SKM-1 treated with dmso at 0.1 percent for 144 hours (cell line): ENCODE data around the gene F2RL3.
A peak's percentile ranks its signal among the peaks of the same experiment; 100 is the strongest.

Experiments
- DNase-seq: peaks from one replicate; lab custom pipeline; 2025; ENCODE audit not compliant: unreplicated experiment; lab: John Stamatoyannopoulos, UW

F2RL3 gene

DNA sequence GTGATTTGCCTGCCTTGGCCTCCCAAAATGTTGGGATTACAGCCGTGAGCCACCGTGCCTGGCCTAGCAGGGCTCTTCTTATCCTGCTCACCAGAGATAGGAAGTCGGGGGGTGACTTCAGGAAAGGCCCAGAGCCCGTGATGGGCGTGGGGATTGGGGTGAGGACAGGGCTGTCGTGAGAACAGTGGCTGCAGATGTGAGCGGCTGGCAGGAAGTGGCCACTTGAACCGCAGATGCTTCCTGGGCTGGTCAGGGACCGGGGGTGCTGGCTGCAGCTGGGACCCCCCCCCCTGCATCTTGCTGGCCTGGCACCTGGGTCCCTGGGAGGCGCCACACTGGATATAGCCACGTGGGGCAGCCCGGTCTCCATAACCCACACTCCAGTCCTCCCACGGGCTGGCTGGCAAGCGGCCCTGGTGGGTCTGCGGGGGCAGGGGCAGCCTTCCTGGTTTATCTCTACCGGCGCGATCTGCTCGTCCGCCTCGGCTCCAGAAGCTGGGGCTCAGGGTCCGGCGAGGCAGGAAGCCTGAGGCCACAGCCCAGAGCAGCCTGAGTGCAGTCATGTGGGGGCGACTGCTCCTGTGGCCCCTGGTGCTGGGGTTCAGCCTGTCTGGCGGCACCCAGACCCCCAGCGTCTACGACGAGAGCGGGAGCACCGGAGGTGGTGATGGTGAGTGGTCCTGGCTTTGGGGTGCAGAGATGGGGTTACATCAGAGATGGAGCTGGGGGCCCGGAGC is at the start of gene F2RL3:
F2RL3 (plus strand) TSS at position 371 of the 737 bp plus-strand sequence; CDS start at position 562, 191 bp downstream.
- peak; percentile 31 for DNase-seq

DNA sequence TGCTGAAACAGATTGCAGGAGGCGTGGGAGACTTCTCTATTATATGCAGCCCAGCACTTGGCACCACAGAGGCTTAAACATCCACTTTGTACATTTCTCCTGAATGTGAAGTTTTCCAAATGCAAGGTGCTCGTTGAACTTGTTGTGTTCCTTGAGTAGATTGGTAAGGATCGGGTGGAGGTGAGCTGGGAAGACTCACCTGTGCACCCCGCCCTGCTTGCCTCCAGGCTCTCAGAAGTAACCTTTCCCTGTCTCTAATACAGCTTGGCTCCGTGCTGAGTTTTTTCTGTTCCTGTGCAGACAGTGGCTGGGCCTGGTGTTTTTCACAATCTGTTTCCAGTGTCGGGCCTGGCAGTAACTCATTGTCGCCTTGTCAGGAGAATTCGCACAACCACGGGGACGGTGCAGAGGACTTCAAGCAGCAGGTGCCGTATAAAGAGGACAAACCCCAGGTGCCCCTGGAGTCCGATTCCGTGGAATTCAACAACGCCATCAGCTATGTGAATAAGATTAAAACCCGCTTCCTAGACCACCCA is 47.3 kb upstream of the F2RL3 start:
- no peak for DNase-seq

DNA sequence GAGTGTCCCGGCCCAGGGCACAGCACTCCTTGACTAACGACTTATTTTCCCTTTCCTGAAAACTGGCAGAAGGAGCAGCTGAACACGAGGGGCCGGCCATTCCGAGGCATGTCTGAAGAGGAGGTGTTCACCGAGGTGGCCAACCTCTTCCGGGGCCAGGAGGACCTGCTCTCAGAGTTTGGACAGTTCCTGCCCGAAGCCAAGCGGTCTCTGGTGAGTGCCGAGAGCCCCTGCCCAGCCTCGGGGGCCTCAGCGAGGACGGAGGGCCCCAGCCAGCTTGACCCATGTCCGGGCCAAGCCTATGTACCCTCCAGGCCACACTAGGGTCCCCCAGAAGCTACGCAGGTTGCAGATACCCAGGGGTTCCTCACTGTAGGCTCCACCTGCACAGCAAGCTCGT is 41.9 kb upstream of the F2RL3 start:
- no peak for DNase-seq

DNA sequence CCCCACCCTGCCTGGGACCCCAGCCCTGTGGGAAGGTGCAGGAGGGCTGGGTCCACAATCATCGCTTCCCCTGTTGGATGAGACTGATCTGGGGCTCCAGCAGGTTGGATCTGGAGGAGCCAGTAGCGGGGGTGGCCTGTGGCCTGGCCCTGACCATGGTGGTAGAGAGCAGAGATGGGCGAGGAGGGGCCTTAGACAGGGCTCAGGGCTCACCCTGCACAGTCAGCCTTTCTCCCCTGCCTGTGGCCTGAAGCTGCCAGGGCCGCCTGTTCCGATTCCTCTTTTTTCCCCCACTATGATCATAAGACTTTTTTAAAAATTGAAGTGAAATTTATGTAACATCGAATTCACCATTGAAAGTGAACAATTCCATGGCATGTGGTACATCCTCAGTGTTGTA is 41.4 kb upstream of the F2RL3 start:
- no peak for DNase-seq

DNA sequence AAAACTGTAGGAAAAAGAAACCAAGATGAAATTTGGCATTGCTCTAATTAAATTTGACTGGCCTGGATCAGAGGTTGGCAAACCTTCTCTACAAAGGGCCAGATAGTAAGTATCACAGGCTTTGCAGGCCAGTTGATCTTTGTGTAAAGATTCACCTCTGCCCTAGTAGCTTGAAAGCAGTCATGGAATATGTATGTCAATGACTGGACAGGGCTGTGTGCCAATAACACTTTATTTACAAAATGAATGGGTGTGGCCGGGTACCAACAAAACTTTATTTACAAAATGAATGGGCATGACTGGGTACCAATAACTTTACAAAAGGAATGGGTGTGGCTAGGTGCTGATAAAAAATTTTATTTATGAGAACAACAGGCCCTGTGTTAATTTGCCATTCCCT is 39.6 kb upstream of the F2RL3 start:
- DNase-seq = no peak

DNA sequence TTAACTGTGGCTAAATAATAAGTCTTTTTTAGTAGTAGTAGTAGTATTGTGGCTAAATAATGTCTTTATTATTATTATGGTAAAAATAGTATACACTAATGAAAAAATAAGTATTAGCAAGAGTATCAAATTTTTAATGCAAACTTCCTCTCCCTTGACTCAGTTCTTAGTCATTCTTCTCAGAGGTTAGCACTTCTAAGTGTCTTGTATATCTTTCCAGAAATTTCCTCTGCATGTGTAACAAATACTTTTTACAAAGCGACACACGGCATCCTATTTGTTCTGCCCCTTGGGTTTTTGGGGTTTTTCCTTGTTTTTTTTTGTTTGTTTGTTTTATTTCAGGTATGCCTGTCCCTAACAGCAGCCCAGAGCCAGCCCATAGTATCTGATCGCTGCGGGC is 38.7 kb upstream of the F2RL3 start:
- DNase-seq = no peak

DNA sequence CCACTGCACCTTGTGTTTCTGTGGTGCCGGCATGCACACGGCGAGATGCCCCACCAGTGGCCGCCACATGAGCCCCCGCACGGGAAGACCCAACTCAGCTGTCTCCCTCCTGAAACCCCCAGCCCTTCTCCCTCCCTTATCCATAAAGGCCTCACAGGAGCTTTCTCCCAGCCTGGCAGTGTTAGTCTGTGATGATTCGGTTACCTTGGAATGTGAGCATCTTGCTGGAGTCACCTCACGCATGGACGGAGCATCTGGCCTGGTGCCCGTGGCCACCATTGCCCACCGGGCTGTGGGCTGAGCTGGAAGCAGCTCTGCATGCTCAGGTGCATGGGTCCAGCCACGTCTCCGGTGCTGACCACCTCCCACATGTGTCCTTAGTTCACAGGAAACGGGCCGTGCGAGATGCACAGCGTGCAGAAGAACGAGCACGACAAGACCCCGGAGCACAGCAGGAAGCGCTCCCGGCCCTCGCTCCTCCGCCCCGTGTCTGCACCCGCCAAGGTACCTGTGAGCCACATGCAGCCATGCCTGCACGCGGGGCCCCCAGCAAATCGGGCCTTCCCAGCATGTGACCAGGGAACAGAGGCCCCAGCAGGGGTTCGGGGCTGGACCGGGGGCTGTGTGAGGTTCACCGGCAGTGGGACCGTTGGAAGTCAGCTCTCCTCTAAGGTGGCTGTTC is 37.6 kb upstream of the F2RL3 start:
- no peak for DNase-seq

DNA sequence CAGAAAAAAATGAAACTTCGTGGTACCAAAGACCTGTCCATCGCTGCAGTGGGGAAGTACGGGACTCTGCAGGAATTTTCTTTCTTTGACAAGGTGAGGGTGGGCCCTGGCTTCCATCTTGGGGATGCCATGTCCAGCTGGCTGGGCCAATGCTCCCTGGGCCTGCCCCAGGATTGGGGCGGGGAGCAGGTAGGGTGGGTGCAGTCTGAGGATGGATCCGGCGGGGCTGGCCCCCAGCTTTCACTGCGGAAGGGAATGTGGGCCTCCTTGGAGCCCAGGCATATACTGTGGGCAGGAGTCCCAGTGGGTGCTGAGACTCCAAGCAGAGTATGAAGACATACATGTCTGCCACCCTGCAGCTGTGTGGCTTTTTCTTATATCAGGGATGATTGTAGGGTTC is 35.7 kb upstream of the F2RL3 start:
- no peak for DNase-seq

DNA sequence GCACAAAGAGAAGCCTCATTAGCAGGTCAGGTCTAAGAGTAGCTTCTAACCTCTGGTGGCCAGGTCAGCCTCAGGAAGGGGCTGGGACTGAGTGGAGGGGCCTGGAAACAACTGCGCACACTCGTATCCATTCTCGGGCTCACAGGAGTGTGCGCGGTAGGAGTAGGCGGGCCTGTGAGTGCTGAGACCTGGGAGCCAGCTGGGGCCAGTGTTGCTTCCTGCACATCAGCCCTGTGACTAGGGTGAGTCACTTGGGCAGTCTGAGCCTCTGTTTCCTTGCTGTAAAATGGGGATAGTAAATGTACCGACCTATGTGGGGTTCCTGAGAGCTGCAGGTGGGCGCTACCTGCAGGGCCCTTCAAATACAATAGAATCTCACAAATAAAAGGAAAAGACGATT is 32.7 kb upstream of the F2RL3 start:
- no peak for DNase-seq

DNA sequence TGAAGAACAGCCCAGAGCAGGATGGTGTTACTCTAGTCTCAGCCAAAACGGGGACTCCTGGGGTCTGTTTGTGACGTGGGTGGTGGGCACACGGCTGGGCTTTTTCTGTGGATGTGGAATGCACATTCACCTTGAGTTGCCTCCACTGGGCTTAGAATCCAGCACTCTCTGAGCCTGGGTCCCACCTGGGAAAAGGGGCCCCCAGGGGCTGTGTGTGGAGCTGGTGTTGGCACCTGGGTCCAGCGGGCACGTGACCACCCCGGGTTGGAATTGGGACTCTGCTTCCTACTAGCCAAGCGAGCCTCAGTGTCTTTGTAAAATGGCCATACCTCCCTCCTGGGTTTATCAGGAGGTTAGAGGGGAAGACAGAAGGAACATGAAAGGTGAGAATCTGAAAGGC is 29.2 kb upstream of the F2RL3 start:
- DNase-seq = no peak

DNA sequence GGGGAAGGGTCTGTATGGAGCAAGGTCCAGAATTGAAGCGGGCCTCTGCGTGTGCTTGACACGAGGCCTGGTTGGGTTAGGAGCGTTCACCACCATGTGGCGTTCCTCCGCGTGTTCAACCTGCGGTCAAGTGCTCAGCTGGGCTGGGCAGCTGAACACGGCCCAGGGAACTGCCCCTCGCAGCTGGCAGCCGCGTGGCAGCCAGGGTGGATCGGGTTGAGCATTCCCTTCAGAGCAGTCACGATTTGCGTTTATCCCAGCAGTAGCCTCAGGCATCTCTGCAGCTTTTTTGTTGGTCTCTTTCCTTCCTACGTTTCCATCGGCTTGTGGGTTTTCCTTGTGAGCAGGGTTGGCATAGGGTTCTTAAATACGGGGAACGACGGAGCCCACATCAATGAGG is 28.7 kb upstream of the F2RL3 start:
- no peak for DNase-seq

DNA sequence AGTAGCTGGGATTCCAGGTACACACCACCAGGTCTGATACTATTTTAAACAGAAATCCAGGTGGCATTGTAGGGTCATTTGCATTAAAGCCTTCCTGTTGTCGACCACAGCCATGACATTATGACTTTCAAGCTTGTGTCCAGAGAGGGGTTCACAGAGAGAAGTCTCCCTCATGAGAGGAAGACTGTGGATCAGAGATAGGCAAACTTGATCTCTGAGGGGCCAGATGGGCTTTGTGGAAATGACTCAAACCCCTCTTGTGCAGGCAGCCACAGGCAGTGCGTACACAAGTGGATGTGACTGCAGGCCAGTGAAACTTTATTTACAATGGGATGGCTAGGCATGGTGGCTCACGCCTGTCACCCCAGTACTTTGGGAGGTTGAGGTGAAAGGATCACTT is 27.8 kb upstream of the F2RL3 start:
- no peak for DNase-seq

DNA sequence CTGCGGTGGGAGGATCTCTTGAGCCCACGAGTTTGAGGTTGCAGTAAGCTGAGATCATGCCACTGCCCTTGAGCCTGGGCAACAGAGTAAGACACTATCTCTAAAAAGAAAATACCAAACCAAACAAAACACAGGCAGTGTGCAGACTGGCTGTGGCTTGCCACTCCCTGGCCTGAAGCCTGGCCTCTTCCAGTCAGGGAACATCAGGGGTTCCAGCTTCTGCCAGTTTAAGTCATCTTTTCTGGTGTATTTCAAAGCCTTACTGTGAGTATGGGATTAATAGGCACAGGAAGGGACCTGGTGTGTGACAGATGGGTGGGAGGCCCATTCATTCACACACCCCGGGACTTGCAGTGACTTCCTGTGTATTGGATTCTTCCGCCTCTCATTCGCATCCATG is 27.0 kb upstream of the F2RL3 start:
- DNase-seq = no peak

DNA sequence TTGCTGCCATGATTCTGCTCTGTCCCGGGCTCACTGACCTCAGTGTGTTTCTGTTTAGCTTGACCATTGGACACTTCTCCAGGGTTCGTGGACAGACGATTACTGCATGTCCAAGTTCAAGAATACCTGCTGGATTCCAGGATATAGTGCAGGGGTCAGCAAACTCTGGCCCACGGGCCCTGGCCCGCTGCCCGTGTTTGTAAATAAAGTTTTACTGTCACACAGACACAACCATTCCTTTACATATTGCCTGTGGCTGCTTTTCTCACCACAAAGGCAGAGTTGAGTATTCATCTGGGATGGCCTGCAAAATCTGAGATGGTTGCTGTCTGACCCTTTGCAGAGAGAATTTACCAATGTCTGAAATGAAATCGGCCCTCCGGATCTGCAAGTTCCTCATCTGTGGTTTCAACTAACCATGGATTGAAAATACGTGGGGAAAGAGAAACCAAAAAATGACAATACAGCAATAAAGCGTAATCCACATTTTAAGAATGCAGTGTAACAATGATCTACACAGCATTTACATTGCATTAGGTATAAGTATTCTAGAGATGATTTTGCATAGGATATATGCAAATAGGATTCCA is 25.9 kb upstream of the F2RL3 start:
- DNase-seq = peak; percentile 3

DNA sequence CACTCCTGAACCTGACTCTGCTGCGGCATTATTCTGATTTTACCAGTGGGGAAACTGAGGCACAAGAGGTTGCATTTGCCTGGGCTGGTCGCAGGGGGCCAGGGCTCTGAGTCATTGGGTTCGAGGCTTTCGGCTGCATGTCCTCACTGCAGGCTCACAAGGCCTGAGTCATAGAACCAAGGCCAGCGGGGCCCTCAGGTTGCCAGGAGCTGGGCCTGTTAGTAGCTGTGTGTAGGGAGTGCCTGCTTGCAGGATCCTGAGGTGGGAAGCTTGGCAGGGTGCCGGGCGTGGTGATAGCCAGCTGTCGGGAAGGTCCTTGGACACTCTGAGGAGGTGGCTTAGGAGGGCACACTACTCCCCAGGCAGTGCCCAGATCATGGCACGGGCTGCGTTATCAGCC is 21.6 kb upstream of the F2RL3 start:
- DNase-seq = no peak

DNA sequence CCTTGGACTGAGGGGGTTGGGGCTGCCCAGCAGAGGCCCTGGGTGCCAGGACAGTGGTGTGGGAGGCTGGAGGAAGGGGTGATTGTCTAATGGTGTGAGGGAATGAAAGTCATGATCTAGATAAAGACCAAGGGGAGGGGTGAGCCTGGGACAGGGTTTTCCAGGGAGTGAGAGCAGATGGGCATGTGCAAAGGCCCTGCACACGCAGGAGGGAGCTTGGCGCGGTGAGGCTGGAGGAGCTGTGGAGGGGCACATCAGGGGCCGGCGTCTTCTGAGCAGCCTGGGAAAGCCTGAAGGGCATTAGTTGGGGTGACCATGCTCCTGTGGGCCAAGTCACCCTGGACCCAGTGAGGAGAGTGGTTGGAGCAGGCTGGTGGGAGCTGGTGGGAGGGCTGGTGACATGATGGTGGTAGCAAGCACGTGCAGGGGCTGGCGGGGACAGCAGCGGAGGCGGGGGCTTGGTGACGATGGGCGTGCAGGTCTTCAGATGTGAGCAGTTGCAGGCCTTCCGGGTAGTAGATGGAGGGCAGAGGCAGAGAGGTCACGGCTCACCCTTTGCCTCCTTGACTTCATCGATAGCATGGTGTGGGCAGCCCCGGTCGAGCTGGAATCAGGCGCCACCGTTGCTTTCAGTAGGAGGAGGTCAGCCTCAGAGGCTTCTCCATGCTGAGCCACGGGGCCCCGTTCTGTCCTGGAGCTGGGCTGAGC is 20.2 kb upstream of the F2RL3 start:
- DNase-seq = no peak

DNA sequence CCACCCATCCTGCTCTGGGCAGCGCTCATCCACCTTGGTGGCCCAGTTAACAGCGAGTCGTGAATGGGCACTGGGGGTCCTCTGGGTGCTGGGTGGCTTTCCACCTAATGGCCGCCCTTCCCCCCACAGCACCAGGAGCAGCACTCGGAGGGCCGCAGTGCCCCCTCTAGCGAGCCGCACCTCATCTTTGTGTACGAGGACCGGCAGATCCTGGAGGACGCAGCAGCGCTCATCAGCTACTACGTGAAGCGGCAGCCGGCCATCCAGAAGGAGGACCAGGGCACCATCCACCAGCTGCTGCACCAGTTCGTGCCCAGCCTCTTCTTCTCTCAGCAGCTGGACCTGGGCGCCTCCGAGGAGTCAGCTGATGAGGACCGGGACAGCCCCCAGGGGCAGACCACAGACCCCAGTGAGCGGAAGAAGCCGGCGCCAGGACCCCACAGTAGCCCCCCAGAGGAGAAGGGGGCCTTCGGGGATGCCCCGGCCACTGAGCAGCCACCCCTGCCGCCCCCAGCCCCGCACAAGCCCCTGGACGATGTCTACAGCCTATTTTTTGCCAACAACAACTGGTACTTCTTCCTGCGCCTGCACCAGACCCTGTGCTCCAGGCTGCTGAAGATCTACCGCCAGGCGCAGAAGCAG is 19.3 kb upstream of the F2RL3 start:
- no peak for DNase-seq

DNA sequence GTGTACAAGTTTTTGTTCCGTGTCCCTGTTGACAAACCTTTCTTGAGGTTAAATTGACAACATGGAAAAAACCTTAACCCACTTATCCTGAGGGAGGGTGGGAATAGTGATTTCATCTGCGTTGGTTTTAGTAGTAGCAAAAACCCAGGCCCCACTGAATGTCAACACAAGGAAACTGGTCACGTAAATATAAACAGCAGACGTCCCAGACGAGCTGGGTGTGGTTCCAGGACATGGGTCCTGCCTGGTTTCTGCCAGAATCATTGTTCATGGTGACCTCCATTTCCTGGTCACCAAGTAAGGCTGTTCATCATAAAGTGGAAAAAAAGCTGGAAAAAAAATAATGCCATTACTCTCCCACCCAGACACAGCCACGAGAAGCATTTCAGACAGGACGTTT is 16.9 kb upstream of the F2RL3 start:
- DNase-seq = no peak

DNA sequence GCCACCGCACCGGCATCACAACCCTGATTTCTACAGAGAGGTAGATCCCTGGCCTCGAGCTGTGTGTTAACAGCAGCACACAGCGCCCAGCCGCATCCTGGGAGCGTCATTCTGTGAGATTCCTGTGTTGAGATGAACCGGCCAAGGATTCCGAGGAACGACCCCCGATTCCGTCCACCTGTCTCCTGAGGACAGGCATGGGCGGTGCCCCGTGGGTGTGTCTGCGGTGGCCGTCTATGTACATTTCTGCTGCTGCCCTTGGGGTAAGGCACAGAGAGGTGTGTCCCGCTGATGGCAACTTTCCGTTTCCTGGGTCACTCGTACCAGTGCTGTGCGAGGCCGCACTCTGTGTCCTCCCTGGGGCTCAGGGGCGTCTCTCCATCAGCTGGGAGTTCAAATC is 16.1 kb upstream of the F2RL3 start:
- DNase-seq = no peak

DNA sequence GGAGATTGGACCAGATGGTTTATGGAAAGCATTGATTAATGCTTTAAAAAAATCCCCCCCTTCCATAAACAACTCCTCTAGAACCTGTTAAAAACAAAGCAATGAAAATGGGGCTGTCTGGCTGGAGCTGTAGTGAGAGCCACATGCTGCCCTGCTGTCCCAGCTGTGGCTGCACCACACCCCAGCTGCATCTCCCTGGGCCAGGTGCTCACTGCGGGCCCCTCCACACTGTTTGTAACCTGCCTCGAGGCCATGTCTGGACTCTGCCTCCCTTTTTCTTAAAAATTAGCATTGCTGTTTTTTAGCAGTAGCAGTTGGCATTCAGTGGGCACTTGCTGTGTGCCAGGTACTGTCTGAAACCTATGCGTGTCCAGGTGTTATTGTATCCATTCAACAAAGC is 15.2 kb upstream of the F2RL3 start:
- DNase-seq = no peak
